Measurements from ENCODE around the gene ZCCHC8.
"Not testable (repeated sequence)": the region's sequence is repeated elsewhere in the genome, so short reads cannot be mapped to it uniquely, and the experiment has no call there.

ZCCHC8 gene
- 84.5 to 89.7 reads per million in 2 donors for total RNA-seq

DNA sequence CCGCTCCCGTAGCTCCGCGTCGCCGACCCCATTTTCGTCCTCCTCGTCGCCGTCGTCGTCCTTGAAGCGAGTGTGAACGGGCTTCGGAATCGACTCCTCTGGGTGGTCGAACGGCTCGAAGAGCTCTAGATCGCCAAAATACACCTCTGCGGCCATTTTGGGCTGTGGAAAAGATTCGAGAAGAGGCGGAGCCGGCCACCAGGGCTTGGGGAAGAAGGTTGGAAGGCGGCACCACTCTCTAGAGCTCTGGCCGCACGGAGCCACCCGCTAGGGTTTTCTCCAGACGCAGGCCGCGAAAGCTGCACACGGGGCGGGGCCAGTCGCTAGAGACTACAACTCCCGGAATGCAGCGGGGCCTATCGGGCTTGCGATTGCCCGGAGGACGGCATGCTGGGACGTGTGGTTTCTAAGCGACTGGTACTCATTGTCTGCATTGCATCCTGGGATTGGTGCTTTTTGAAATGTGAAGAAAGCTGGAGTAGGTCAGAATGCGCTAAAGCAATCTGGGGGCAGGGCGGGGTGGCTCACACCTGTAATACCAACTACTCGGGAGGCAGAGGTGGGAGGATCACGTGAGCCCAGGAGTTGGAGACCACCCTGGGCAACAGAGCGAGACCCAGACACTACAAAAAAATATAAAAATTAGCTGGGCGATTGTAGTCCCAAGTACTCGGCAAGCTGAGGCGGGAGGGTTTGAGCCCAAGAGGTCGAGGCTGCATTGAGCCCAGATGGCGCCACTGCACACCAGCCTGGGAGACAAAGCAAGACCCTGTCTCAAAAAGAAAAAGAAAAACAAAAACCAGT is at the start of gene ZCCHC8:
Gene ZCCHC8, minus strand, starts transcription at position 248 of the 804 bp plus-strand sequence. Its CDS starts 92 bp downstream, at position 156.
- DNase-seq: peak; percentile 81

DNA sequence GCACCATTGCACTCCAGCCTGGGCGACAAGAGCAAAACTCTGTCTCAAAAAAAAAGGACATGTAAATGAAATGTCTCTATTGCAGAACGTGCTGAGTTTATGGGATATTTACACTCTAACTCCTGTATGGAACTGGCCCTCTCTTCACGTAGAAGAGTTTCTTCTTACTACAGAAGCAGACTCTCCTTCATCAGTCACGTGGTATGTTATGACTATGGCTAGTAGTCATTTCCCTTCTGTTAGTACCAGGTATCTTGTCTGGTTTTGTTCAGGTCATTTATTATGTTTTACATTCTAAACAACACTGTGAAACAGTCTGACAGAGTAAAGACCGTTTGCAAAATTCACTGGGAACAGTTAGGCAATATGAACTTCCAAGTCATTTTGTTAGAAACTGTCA is 46.6 kb upstream of the ZCCHC8 start:
- DNase-seq: no peak

DNA sequence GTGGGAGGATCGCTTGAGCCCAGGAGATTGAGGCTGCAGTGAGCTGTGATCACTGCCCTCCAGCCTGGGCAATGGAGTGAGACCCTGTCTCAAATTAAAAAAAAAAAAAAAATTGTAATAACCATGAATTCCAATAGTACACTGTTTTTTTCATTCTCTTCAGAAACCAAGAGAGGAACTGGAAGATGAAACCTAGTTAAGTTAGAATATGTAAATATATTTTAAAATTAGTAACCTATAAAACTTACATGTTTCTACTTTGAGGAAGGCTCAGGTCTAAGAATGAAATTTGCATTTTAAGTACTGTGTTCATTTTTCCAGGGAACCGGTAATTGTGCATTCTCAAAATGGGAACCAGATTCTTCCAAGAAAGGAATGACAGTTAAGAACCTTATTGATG is 45.1 kb upstream of the ZCCHC8 start:
- DNase-seq: no peak

DNA sequence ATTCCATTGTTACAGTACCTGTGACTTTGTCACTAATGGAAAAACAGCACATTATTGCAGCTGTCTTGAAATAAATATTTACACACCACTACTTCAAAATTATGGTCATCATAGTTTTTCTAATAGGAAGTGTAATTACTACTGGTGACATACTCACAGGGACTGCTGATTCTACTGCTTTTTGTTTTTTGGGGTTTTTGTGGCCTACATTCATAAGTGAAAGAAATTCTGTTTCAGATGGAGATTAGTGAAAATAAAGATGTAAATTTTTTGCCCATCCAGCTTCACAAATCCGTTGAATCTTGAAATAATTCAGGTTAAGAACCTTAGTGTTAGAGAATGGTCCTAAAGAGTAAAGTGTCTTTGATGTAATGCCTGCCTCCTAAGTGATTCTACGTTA is 43.8 kb upstream of the ZCCHC8 start:
- DNase-seq: no peak

DNA sequence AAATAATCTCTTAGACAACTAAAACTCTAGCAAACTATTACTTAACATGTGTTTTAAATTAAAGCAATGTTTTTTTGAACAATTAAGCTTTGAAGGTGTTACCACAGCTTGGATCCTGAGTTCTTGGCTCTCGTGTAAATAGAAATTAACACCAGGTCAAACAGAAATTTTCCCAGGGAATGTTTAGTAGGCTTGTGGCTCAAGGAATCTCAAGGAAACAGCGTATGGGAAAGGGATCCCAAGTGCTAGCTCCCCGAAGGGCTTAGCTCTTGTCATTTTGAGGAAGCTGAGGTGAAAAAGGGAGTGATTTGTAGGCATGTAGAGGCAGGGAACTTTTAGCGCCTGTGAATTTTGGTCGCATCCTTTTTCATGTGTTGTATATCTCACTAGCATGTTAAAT is 37.8 kb upstream of the ZCCHC8 start:
- DNase-seq: no peak

DNA sequence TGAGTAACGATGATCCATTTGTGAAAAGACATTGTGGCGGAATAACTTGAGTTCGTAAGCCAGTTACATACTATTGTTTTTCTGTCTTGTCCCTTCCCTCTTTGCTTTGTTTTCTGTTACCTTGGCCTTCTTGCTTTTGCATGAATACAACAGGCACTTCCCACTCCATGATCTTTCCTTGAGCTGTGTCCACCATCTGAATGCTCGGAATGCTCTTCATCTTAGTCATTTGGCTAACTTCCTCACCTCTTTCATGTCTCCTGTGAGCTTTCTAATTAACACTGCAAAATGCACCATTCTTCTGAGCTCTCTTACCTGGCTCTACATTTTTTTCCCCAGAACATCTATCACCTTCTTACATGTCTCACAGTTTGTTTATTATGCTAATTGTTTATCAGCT is 36.3 kb upstream of the ZCCHC8 start:
- no peak for DNase-seq

DNA sequence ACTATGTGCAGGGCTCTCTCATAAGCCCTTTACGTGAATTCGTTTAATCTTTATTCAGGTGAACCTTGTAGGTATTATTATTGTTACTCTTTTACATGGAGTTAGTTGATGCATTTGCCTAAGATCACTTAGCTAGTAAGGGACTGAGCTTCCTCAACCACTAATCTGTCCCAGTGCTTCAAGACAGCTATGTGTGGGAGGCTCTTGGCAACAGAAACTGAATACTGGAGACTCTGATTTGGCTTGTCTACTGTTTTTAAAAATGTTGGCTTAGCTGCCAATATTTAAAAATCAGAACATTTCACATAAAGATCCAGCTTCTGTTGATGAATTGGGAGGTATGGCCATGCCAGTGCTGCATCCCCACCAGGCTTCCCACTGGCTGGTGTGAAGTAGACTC is 33.1 kb upstream of the ZCCHC8 start:
- no peak for DNase-seq

DNA sequence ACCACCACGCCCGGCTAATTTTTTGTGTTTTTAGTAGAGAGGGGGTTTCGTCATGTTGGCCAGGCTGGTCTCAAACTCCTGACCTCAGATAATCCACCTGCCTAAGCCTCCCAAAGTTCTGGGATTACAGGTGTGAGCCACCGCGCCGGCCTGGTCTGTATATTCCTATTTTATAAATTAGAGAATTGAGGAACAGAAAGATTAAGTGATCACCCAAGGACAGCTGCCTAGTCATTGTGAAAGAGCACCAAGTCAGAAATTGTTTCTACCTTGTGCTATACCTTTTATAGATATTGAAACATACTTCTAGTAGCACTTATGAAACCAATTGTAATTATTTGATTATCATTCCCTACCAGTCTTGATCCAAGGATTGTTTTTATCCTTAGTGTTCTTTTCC is 28.3 kb upstream of the ZCCHC8 start:
- no peak for DNase-seq

DNA sequence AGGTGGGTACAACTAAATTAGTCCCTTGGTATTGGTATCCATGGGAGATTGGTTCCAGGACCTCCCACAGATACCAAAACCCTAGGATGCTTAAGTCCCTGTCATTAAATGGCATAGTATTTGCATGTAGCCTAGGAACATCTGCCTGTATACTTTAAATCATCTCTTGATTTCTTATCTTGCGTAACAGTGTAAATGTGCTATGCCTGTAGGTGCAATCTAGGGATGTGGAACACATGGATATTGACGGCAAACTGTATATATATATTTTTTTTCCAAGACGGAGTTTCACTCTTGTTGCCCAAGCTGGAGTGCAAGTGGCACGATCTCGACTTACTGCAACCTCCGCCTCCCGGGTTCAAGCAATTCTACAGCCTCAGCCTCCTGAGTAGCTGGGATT is 27.9 kb upstream of the ZCCHC8 start:
- DNase-seq: no peak

DNA sequence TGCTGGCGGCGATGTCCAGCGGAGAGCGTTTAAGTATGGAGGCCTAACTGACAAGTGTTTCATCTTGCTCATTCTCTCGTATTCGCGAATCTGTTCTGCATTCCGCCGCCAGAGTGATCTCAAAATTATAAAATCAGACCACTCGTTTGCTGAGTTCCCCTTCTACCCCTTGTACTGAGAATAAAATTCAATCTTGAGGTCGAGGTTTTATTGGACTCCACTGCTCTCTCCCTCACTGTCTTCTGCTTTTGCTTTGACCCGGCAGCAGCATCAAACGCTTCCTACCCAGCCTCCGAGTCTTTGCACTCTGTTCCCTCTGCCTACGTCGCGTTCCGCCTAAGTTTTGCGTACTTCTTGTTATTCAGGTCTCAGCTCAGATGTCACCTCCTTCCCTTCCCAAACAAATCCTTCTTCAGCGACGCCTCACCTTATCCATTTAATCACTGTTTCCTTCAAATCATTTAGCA is 26.8 kb upstream of the ZCCHC8 start:
- no peak for DNase-seq

DNA sequence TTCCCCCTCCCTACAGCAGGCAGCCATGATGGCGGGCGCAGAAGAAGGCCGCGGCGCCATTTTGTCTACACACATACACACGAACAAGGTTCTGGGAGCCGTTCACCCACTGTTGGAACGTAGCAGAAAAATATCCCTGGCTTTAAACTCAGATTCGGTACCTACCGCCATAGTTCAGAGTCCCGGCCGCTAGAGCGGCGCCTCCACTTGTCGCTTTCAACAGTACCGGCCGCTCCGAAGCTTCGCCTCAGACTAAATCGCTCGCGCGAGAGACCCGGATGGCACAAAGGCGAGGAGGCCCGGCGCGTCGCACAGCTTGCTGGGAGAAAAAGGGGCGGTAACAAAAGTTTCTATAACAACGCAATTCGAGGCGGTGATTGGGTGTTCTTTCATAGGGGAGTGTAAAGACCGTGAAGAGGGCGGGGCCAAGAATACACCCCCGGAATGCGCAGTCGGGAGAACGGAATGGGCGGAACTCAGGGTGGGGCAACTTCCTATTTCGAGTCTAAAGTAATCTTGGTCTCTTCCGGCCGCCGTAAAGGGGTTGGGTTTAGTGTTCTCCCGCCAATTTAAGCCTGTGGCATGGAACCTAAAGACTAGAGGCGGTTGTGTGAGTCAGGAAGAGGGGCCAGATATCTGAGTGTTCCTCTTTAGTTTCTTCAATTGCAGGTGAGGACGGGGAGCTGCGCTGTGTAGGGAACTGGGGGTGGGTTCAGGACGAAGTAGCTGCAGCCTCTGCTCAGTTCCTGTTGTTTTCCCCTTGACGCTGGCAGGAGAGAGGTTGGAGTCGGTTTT is 26.1 kb upstream of the ZCCHC8 start, which contains the start of the genes KNTC1 and RSRC2:
Gene KNTC1, plus strand, starts transcription at position 567 of the 795 bp plus-strand sequence. CDS start 2,815 bp downstream, outside the sequence.
Gene RSRC2, minus strand, starts transcription at position 254 of the 795 bp plus-strand sequence. Its CDS starts 83 bp downstream, at position 171.
- peak; percentile 75 for DNase-seq

DNA sequence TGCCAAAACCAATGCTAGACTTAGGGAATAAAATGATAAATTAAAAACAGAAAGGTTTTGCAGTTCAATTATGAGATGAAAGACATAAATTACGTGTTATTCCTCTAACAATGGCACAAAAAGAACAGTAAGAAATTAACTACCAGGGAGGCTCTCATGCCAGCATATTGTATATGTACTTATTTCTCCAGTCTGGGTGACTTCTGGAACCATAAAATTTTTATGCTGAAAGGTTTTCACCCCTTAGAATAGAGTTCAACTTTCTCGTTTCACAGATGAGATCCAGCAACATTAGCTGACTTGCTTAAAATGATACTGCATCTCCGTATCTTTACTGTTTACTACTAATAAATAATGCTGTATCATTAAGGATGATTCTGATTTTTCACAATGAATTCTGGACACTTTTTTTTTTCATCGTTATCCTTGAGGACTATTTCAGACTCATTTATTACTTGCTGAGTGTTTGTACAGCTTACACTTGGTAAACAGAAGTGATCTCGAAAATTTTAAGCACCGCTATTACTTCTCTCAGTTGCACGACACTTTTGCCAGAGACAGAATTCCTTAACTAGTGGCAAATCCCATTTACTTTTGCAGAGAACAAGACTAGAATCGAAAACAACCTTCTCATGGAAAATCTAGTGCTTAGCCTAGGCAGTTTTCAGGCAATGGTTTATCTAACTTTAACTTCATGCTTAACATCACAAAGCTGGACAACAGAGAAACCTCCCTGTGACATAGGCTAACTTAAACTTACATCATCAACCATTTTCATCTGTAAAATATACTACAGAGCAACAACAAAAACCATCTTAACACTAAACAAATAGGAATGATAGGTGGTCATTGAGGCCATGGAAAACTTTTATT is 23.4 kb upstream of the ZCCHC8 start:
- DNase-seq: no peak

DNA sequence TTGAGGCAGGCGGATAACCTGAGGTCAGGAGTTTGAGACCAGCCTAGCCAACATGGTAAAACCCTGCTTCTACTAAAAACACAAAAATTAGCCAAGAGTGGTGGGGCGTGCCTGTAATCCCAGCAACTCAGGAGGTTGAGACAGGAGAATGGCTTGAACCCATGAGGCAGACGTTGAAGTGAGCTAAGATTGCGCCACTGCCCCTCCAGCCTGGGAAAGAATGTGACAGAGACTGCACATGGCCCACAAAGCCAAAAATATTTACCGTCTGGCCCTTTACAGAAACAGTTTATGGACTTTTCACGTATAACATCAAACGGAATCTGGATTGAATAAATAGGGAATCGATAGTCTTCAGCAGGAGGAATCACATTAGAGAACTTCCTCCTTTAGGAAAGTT is 22.5 kb upstream of the ZCCHC8 start:
- no peak for DNase-seq

DNA sequence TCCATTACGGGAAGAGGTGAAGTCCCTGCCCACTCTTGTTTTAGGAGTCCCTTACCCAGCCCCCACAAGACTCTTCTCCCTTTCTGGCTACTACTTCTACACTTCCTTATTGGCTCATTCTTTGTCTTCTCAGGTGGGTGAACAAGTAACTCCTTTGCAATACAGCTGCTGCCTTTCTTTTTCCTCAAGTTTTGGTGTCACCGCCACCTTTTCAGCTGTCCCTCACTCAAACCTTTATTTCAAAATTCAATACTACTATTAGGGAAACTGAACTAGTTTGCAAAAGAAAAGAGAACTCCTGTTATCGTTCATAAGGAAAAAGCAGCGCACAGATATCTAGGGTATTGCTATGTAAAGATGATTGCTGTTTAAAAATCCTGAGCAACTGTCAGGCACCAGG is 19.9 kb upstream of the ZCCHC8 start:
- no peak for DNase-seq

DNA sequence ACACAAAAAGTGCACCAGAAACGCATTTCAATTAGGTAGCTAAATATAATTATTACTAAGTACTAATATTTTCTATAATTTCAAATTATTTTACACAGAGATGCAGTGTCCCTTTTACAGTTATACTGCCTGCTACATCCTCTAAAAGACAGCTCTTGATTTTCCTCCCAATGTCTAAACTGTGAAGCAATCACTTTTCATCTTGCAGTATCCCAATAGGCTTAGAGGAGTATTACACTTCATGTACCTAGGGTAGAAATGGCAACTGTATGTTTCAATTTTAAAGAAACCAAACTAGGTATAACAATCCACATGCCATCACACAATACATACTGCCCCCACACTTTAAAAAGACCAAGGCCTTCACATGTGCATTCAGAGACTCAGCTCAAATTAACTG is 18.7 kb upstream of the ZCCHC8 start:
- no peak for DNase-seq

DNA sequence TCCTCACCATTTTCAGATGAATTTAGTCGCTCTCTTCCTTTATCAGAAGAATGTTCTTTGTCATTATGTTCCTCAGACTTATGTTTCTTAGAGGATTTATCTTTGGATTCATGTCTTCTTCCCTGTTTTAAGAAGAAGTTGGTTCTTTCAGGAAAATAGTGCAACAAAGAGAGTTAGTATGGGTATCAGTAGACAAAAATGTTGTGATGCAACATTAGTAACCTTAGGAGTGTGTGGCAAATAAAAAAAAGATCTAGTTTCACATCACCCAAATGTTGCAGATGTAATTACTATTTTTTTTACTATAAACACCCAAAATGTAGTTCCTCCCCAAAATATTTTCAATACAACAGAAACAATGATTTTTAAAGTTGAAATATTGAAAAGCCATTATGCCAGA is 18.2 kb upstream of the ZCCHC8 start:
- DNase-seq: no peak

DNA sequence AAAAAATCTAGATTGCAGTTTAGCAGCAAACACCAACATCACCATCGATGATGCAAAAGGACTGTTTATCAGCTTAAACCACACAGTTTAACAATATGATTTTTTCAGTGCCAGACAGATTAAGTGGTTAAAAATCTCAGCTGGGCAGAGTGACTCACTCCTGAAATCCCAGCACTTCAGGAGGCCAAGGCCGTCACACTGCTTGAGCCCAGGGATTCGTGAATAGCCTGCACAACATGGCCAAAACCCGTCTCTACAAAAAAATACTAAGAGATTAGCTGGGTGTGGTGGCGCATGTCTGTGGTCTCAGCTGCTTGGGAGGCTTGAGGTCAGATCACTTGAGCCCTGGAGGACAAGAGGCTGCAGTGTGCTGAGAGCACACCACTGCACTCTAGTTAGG is 17.1 kb upstream of the ZCCHC8 start:
- no peak for DNase-seq

DNA sequence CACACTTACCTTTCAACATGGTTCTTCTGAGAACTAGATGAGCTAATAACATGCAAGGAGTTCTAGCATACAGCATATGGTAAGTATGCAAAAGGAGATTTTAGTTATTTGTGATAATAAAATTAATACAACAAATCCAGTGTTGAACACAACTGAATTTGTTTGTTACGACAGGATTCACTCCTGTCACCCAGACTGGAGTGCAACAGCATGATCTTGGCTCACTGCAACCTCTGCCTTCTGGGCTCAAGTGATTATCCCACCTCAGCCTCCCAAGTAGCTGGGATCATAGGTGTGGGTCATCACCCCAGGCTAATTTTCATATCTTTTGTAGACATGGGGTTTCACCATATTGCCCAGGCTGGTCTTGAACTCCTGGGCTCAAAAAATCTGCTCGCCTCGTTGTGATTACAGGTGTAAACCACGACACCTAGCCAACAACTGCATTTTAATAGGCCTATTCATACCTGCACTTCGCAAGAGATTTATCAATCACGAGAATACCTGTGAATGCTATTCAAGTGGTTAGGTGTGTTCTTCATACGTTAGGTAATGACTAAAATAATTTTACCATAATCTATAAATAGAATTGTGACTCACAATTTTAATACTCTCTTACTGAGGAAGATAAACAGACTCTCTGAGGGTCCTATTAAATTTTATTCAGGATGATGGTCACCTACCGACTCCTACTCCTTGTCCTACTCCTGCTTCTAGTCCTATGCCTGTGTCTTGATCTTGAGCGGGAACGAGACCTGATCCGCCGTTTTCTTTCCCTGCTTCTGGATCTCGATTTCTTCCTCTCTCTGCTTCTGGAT is 16.0 kb upstream of the ZCCHC8 start:
- DNase-seq: no peak

DNA sequence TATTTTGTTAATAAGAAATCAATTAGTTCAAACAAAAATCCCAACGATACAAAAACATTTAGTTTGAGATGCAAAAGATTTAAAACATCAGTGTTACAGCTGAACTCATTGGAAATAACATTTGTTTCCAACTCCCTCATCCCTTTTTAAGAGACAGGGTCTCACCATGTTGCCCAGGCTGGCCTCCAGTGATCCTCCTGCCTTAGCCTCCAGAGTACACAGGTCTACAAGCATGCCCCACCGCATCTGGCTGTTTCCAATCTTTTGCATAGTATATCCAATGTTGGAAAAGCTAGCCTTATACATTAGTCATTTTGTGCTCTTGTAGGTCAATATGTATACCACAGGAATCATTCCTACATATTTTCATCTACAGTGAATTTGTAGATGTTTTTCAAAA is 14.5 kb upstream of the ZCCHC8 start:
- DNase-seq: no peak

DNA sequence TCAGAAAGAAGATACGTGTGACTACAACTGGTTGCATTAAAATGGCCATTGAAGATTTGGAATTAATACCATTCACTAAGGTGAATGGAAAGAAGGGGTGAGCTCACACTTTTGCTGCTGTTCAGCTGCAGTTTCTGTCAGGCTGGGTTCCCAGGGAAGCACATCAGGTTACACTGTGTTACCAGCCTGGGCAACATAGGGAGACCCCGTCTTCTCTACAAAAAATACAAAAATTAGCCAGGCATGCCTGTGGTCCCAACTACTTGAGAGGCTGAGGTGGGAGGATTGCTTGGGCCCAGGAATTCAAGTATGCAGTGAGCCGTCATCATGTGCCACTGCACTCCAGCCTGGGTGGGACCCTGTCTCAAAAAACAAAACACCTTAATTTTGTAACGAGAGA is 12.9 kb upstream of the ZCCHC8 start:
- DNase-seq: no peak

DNA sequence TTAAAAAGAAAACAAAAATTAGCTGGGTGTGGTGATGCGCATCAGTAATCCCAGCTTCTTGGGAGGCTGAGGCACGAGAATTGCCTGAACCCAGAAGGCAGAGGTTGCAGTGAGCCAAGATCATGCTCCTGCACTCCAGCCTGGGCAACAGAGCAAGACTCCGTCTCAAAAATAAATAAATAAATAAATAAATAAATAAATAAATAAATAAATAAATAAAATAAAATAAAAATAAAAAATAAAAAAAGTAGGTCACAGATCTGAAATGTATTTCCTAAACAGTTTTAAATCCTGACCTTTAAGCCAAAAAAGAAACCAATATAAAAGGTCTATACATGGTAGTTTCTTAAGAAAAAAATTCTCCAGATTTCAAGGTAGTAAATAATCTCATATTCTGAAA is 12.3 kb upstream of the ZCCHC8 start:
- not testable (repeated sequence) for DNase-seq

DNA sequence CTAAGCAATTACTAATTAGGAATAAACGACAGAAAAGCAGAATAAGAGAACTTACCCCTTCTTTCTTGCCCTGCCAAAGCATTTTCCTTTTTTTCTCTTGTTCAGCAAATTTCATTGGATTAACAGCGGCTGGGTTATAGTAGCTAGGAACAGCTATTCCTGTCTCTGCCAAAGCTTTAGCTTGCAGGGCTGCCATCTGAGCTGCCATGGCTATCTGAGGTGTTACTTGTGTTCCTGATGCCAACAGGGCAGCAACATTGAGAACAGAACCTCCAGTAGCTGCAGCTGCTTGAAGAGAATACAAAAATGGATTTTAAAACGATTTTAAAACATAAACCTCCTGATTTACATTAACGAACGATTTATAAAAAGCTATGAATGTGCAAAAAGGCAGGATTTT is 7.4 kb upstream of the ZCCHC8 start:
- DNase-seq: no peak
